Uterus (tissue), 2 donors: ENCODE data around the gene C10orf95.

ENCODE experiments used
- POLR2A ChIP-seq, 2 donors: fragments of 450-650 bp; IDR thresholded peaks; one replicate each; pipeline ENCODE4 v1.6.1; 2016; ENCODE audit warnings: antibody characterized with exemption in 2 of 2, mild to moderate bottlenecking in 1 of 2, moderate library complexity in 1 of 2
- TF ChIP-seq, protein P1 (sequence below), 4 experiments: fragments of 200-600 bp in 2 of 4; fragments of 450-650 bp in 2 of 4; sonication (generic) in 2 of 4; IDR thresholded peaks; one replicate each; pipeline ENCODE4 v1.5.1; 2016 to 2019; ENCODE audit warnings: antibody characterized with exemption in 4 of 4, mild to moderate bottlenecking in 2 of 4, moderate library complexity in 1 of 4

DNA sequence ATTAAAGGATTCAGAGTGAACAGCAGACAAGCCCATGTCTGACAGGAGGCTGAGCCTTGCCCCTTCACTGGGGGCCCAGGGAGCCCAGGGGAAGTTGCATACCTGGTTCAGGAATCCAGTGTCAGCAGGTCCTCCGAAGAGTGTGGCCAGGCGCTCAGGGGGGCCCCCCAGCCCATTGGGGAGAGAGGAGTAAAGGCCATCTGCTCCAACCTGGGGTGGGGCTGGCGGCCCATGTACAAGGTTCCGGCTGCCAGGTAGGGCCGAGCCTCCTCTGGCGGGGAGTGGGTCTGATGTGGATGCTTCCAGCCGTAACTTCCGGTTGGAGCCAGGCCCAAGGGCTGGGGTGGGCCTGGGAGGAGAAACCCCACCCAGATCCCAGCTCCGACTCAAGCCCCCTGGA, 35.1 kb downstream of the C10orf95 start:
- TF ChIP-seq, protein P1, sequence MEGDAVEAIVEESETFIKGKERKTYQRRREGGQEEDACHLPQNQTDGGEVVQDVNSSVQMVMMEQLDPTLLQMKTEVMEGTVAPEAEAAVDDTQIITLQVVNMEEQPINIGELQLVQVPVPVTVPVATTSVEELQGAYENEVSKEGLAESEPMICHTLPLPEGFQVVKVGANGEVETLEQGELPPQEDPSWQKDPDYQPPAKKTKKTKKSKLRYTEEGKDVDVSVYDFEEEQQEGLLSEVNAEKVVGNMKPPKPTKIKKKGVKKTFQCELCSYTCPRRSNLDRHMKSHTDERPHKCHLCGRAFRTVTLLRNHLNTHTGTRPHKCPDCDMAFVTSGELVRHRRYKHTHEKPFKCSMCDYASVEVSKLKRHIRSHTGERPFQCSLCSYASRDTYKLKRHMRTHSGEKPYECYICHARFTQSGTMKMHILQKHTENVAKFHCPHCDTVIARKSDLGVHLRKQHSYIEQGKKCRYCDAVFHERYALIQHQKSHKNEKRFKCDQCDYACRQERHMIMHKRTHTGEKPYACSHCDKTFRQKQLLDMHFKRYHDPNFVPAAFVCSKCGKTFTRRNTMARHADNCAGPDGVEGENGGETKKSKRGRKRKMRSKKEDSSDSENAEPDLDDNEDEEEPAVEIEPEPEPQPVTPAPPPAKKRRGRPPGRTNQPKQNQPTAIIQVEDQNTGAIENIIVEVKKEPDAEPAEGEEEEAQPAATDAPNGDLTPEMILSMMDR (IDR thresholded peaks at IDR 0.05), result no peak
- TF ChIP-seq POLR2A (IDR thresholded peaks at IDR 0.05), result no peak
